Body of pancreas (tissue), 4 donors: Measurements from ENCODE around the gene PHKB.

ENCODE experiments used
- POLR2A ChIP-seq, 3 donors: fragments of 450-650 bp; IDR thresholded peaks; one replicate each; pipeline ENCODE4 v1.6.1; 2016; ENCODE audit warnings: antibody characterized with exemption in 3 of 3, mild to moderate bottlenecking in 2 of 3
- TF ChIP-seq, protein P1 (sequence below), 7 experiments: fragments of 450-650 bp in 4 of 7; fragments of 200-600 bp in 3 of 7; sonication (generic) in 3 of 7; IDR thresholded peaks; one replicate each; pipeline ENCODE4 v1.5.1; 2016 to 2019; ENCODE audit warnings: antibody characterized with exemption in 7 of 7

DNA sequence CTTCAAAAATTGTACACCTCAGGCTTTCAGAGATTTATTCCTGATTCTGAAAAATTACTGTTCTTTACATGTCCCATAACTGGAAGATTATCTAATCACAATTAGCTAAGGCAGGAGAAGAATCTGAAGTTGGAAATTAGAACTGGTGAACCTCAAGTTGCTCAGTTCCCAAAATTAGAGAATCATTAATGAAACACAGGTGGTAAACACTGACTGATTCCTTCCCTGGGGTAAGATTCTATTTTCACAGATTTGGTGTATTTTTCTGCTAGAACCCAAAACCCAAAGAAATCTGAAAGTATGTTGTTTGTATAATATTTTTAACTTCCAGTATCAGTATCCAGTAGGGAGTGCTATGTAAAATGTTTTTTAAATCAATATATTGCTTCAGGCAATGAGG is 25.7 kb downstream of the PHKB start:
- TF ChIP-seq POLR2A (IDR thresholded peaks at IDR 0.05) = no peak
- TF ChIP-seq, protein P1, sequence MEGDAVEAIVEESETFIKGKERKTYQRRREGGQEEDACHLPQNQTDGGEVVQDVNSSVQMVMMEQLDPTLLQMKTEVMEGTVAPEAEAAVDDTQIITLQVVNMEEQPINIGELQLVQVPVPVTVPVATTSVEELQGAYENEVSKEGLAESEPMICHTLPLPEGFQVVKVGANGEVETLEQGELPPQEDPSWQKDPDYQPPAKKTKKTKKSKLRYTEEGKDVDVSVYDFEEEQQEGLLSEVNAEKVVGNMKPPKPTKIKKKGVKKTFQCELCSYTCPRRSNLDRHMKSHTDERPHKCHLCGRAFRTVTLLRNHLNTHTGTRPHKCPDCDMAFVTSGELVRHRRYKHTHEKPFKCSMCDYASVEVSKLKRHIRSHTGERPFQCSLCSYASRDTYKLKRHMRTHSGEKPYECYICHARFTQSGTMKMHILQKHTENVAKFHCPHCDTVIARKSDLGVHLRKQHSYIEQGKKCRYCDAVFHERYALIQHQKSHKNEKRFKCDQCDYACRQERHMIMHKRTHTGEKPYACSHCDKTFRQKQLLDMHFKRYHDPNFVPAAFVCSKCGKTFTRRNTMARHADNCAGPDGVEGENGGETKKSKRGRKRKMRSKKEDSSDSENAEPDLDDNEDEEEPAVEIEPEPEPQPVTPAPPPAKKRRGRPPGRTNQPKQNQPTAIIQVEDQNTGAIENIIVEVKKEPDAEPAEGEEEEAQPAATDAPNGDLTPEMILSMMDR (IDR thresholded peaks at IDR 0.05) = no peak
